SK-N-SH (cell line): Measurements from ENCODE around the gene MORN5.

Experiments used
- GABPA ChIP-seq: IDR thresholded peaks from 2 replicates; pipeline ENCODE4 v1.4.0; 2012; ENCODE audit warnings: low read depth, mild to moderate bottlenecking
- POLR2AphosphoS5 ChIP-seq: IDR thresholded peaks from 2 replicates; pipeline ENCODE4 v1.6.1; 2012; ENCODE audit warnings: low read depth, low read length
- SIN3A ChIP-seq: IDR thresholded peaks from 2 replicates; pipeline ENCODE4 v1.6.1; 2012; ENCODE audit warnings: low read depth, mild to moderate bottlenecking, low read length, moderate library complexity, borderline replicate concordance
- SMC3 ChIP-seq: IDR thresholded peaks from 2 replicates; pipeline ENCODE4 v1.6.1; 2012; ENCODE audit warnings: low read depth, low read length, improper control_type of control experiment
- TCF12 ChIP-seq: IDR thresholded peaks from 2 replicates; pipeline ENCODE4 v1.4.0; 2012
- TF ChIP-seq, protein P1 (sequence below): fragments of 200-600 bp; sonication (generic); IDR thresholded peaks from 2 replicates; pipeline ENCODE4 v1.6.1; 2017; ENCODE audit warnings: antibody characterized with exemption, mild to moderate bottlenecking, moderate library complexity
- TF ChIP-seq, protein P2 (sequence below): IDR thresholded peaks from 2 replicates; pipeline ENCODE4 v1.4.0; 2012; ENCODE audit warnings: low read depth, borderline replicate concordance

DNA sequence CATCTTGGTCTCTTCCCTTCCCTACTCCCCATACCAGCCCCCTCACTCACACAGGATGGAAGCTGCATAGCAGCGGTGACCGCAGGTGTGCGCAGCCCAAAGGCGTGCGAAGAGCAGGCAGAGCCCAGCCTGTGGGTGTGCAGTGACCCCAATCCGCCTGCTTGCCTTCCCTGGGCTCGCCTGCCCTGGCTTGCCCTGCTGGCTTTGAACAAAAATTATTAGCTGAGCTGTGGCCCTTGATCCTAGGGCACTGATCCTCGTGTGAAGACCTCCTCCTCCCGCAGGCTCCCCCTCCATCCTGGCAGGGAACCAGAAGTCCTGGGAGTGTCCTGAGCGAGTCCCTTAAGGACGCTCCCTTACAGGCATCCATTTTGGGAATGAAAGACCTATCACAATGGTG, 31.9 kb downstream of the MORN5 start:
- TF ChIP-seq, protein P1, sequence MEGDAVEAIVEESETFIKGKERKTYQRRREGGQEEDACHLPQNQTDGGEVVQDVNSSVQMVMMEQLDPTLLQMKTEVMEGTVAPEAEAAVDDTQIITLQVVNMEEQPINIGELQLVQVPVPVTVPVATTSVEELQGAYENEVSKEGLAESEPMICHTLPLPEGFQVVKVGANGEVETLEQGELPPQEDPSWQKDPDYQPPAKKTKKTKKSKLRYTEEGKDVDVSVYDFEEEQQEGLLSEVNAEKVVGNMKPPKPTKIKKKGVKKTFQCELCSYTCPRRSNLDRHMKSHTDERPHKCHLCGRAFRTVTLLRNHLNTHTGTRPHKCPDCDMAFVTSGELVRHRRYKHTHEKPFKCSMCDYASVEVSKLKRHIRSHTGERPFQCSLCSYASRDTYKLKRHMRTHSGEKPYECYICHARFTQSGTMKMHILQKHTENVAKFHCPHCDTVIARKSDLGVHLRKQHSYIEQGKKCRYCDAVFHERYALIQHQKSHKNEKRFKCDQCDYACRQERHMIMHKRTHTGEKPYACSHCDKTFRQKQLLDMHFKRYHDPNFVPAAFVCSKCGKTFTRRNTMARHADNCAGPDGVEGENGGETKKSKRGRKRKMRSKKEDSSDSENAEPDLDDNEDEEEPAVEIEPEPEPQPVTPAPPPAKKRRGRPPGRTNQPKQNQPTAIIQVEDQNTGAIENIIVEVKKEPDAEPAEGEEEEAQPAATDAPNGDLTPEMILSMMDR: no peak
- no peak for TF ChIP-seq SIN3A
- TF ChIP-seq, protein P2, sequence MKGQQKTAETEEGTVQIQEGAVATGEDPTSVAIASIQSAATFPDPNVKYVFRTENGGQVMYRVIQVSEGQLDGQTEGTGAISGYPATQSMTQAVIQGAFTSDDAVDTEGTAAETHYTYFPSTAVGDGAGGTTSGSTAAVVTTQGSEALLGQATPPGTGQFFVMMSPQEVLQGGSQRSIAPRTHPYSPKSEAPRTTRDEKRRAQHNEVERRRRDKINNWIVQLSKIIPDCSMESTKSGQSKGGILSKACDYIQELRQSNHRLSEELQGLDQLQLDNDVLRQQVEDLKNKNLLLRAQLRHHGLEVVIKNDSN: no peak
- no peak for TF ChIP-seq GABPA
- no peak for TF ChIP-seq POLR2AphosphoS5
- no peak for TF ChIP-seq TCF12
- TF ChIP-seq SMC3: no peak
